Measurements from ENCODE around the gene ANKRD33B. TPM values are rescaled to one million over a fixed set of nuclear protein-coding genes. Genes with fewer than 3 reads are reported as not detected.
A peak's percentile ranks its signal among the peaks of the same experiment; 100 is the strongest.
"Not testable (repeated sequence)": the region's sequence is repeated elsewhere in the genome, so short reads cannot be mapped to it uniquely, and the experiment has no call there.

ANKRD33B gene
- polyA plus RNA-seq, 1 donor from 2014 or later: 1.5 TPM

DNA sequence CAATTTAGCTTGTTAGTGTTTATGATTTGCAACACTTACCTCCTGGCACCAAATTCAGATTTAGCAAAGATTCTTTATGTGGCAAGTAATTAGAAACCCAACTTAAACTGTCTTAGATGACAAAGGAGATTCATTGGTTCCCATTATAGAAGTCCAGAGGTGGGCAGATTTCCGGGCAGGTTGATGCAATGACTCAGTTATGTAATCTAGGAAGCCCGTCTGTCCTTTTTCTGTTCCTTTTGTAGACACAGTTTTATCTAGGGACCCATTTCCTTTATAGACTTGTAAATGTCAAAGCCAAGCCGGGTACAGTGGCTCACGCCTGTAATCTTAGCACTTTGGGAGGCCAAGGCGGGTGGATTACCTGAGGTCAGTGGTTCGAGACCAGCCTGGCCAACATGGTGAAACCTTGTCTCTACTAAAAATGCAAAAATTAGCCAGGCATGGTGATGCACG lies 20.3 kb upstream of the ANKRD33B start:
- H3K36me3 Mint-ChIP-seq: no peaks in the 10 kb centered on the region

DNA sequence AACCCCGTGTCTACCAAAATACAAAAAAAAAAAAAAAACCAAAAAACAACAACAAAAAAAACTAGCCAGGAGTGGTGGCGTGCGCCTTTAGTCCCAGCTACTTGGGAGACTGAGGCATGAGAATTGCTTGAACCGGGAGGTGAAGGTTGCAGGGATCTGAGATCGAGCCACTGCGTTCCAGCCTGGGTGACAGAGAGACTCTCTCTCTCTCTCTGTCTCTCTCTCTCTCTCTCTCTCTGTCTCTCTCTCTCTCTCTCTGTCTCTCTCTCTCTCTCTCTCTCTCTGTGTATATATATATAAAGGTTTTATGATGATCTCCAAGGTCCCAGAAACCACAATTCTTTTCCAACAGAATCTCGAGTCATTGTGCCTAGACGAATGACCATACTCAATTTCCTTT lies 18.8 kb upstream of the ANKRD33B start:
- Mint-ChIP-seq H3K4me1 (peaks cover 2 to 7% (median 6%) of the 10 kb centered on the region in 3 donors), H3K36me3 (no peaks in the 10 kb centered on the region), H3K9me3 (no peaks in the 10 kb centered on the region), H3K4me3 (no peak overlapping the region), H3K27me3 (peaks cover 4% of the 10 kb centered on the region), H3K27ac (no peak overlapping the region)

More for the DNA sequence above, 20.3 kb upstream of the ANKRD33B start:
- Mint-ChIP-seq H3K27ac (no peak overlapping the region), H3K9me3 (no peaks in the 10 kb centered on the region), H3K4me1 (peaks cover 2 to 7% (median 6%) of the 10 kb centered on the region in 3 donors), H3K27me3 (peaks cover 4% of the 10 kb centered on the region), H3K4me3 (no peak overlapping the region)

DNA sequence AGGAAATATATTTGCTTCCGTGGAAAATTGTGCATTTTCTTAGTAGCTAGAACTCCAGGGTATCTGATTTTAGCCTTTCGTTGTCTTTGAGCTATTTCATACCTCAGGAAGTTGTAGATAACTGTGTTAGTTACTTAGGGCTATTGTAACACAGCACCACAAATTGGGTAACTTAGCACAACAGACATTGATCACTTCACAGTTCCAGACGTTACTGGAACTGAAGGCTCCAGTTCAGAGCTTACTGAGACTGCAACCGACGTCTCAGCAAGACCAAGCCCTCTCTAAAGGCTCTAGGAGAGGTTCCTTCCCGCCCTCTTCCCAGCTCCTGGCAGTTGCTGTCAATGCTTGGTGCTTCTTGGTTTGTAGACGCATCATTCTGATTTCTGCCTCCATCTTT lies 17.7 kb upstream of the ANKRD33B start:
- H3K27me3 Mint-ChIP-seq: peaks cover 4% of the 10 kb centered on the region
- H3K4me3 Mint-ChIP-seq: peak overlapping the region in 1 of 4 donors; percentile 35
- H3K27ac Mint-ChIP-seq: no peak overlapping the region
- peaks cover 2 to 7% (median 6%) of the 10 kb centered on the region in 3 donors for H3K4me1 Mint-ChIP-seq
- H3K36me3 Mint-ChIP-seq: no peaks in the 10 kb centered on the region
- H3K9me3 Mint-ChIP-seq: no peaks in the 10 kb centered on the region

DNA sequence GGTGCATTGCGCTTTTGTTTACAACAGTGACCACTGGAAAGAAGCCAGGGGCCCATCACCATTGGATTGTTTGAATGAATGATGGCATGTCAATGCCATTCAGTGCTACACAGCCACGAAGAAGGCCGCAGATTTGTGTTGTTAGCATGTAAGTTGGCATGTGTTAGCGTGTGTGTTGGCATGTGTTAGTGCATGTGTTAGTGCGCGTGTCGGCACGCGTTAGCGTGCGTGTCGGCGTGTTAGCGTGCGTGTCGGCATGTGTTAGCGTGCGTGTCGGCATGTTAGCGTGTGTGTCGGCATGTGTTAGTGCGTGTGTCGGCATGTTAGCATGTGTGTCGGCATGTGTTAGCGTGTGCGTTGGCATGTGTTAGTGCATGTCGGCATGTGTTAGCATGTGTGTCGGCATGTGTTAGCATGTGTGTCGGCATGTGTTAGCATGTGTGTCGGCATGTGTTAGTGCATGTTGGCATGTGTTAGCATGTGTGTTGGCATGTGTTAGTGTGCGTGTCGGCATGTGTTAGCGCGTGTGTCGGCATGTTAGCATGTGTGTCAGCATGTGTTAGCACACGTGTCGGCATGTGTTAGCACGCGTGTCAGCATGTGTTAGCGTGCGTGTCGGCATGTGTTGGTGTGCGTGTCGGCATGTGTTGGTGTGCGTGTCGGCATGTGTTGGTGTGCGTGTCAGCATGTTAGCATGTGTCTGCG lies 15.3 kb upstream of the ANKRD33B start:
- Mint-ChIP-seq H3K4me3 (no peak overlapping the region), H3K9me3 (no peaks in the 10 kb centered on the region), H3K27ac (no peak overlapping the region), H3K27me3 (peaks cover 6% of the 10 kb centered on the region), H3K36me3 (no peaks in the 10 kb centered on the region), H3K4me1 (peaks cover 10 to 21% (median 14%) of the 10 kb centered on the region in 3 donors)

- H3K4me3 Mint-ChIP-seq, H3K36me3 Mint-ChIP-seq, H3K27me3 Mint-ChIP-seq, H3K9me3 Mint-ChIP-seq: not testable (repeated sequence)
- Mint-ChIP-seq H3K27ac (peak overlapping the region in 1 of 3 donors; percentile 16), H3K4me1 (peaks cover 15 to 24% (median 15%) of the 10 kb centered on the region in 3 donors)
These were observed 14.8 kb upstream of the ANKRD33B start for GRCh38 chr5:10549123-10549514.

GRCh38 chr5:10550222-10550995 lies 13.5 kb upstream of the ANKRD33B start:
- Mint-ChIP-seq H3K36me3 (no peaks in the 10 kb centered on the region), H3K4me1 (peaks cover 19 to 24% (median 20%) of the 10 kb centered on the region in 3 donors), H3K27me3 (peaks cover 4% of the 10 kb centered on the region), H3K9me3 (no peaks in the 10 kb centered on the region), H3K4me3 (no peak overlapping the region), H3K27ac (no peak overlapping the region)

DNA sequence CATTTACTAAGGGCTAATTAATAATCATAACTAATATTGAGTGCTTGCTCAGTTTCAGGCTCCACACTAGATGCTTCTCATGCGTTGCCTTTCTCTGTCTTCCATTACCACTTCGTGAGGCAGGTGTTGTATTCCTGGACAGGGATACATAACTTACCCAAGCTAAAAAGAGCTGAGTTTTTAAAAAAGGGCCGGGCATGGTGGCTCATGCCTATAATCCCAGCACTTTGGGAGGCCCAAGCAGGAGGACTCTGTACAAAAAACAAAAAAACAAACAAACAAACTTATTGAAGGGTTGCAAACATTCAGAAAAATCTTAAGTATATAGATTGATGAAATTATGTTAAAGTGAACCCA lies 12.1 kb upstream of the ANKRD33B start:
- H3K27me3 Mint-ChIP-seq: peaks cover 4% of the 10 kb centered on the region
- H3K36me3 Mint-ChIP-seq: no peaks in the 10 kb centered on the region
- H3K27ac Mint-ChIP-seq: no peak overlapping the region
- no peaks in the 10 kb centered on the region for H3K9me3 Mint-ChIP-seq
- H3K4me1 Mint-ChIP-seq: peaks cover 21 to 30% (median 28%) of the 10 kb centered on the region in 3 donors
- no peak overlapping the region for H3K4me3 Mint-ChIP-seq

DNA sequence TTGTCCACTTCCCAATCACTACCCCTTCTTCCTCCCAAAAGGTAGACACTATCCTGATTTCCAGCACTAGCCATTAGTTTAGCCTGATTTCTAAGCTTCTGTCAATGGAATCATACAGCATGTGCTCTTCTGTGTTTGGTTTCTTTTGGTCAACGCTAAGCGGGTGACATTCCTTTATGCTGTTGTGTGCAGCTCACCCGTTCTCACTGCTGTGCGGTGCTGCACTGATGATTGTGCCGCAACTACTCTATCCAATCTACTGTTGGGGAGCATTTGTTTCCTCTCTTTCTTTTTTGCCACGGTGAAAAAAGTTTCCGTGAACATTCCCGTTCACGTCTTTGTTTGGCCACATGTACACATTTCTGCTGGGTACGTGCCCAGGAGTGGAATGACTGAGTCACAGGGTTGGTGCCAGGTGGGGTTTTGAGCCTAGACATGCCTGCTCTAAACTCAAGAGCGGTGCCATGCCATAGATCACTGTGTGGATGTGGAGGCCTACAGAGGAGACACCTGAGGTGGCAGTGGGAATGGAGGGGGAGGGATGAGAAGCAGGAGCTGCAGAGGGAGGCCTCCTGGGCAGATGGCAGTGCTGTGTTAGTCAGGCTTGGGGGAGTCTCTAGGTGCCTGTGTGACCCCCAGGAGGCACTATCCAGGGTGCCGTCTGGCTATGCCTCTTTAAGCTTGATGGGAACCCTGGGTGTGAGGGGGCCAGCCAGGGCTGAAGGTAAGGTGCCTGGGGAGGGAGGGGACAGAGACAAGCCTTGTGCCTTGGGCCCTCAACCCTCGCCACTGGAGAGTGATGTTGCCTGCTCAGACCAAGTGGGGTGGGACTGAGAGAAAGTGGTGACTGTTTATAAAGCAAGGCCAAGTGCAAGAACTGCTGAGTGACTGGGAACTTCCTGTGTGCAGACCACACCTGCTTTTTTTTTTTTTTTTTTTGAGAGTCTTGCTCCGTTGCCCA lies 11.4 kb upstream of the ANKRD33B start:
- H3K27me3 Mint-ChIP-seq: peaks cover 3% of the 10 kb centered on the region
- peak overlapping the region in 2 of 4 donors; percentile 60 to 83 for H3K4me3 Mint-ChIP-seq
- peak overlapping the region in 2 of 3 donors; percentile 5 to 36 for H3K27ac Mint-ChIP-seq
- H3K9me3 Mint-ChIP-seq: no peaks in the 10 kb centered on the region
- peaks cover 27 to 33% (median 31%) of the 10 kb centered on the region in 3 donors for H3K4me1 Mint-ChIP-seq
- H3K36me3 Mint-ChIP-seq: no peaks in the 10 kb centered on the region

- Mint-ChIP-seq H3K27me3 (peaks cover 1% of the 10 kb centered on the region), H3K4me3 (peak overlapping the region in 1 of 4 donors; percentile 89), H3K36me3 (no peaks in the 10 kb centered on the region), H3K9me3 (no peaks in the 10 kb centered on the region), H3K4me1 (peaks cover 35 to 38% (median 36%) of the 10 kb centered on the region in 3 donors), H3K27ac (peak overlapping the region in 1 of 3 donors; percentile 67)
These were observed 10.4 kb upstream of the ANKRD33B start for GRCh38 chr5:10553476-10553875.

DNA sequence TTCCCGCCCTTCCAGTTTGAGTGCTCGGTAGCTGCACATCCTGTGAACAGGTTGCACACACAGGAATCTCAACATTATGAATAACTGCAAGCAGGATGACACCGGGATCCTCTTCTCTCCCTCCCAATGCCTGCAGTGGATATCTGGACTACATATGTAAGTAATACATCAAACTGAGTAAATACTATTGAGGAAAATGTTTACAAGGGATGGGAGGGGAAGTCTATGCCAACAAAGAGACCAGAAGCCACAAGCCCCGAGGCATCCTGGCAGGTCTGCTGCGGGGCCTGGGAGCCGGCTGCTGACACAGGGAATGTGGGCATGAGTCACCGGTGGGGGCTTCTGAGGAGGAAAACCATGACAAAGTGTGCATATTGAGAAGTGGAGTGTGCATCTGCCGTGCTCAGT lies 8.6 kb upstream of the ANKRD33B start:
- H3K9me3 Mint-ChIP-seq: no peaks in the 10 kb centered on the region
- no peaks in the 10 kb centered on the region for H3K36me3 Mint-ChIP-seq
- H3K27me3 Mint-ChIP-seq: peaks cover 1% of the 10 kb centered on the region
- H3K27ac Mint-ChIP-seq: no peak overlapping the region
- H3K4me3 Mint-ChIP-seq: peak overlapping the region in 1 of 4 donors; percentile 11
- peaks cover 36 to 42% (median 38%) of the 10 kb centered on the region in 3 donors for H3K4me1 Mint-ChIP-seq

DNA sequence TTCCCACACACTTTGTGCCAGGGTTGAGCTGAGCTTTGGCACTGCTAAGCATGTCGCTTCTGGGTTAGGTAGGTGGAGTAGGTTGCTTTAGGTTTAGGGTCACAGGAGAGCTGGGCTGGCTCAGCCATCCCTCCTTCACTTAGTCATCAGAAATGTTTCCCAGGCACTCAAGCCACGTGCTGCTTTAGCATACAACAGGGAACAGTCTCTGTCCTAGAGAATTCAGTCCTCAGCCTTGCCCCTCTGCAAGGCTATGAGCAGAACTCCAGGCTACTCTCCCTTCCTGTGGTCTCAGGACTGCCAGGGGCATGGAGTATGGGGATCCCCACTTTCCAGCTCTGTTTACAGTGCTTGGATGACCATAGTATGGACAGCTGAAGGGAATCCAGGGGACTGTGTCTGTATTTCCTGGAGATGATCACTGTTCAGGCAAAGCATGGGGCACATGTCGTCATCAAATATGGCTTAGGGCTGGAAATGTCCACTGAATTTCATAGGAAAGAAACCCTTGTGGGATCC lies 7.5 kb upstream of the ANKRD33B start:
- peaks cover 42 to 48% (median 42%) of the 10 kb centered on the region in 3 donors for H3K4me1 Mint-ChIP-seq
- no peaks in the 10 kb centered on the region for H3K9me3 Mint-ChIP-seq
- H3K27ac Mint-ChIP-seq: peak overlapping the region in 1 of 3 donors; percentile 22
- peak overlapping the region in 2 of 4 donors; percentile 63 to 67 for H3K4me3 Mint-ChIP-seq
- no peaks in the 10 kb centered on the region for H3K36me3 Mint-ChIP-seq
- peaks cover 1% of the 10 kb centered on the region for H3K27me3 Mint-ChIP-seq

DNA sequence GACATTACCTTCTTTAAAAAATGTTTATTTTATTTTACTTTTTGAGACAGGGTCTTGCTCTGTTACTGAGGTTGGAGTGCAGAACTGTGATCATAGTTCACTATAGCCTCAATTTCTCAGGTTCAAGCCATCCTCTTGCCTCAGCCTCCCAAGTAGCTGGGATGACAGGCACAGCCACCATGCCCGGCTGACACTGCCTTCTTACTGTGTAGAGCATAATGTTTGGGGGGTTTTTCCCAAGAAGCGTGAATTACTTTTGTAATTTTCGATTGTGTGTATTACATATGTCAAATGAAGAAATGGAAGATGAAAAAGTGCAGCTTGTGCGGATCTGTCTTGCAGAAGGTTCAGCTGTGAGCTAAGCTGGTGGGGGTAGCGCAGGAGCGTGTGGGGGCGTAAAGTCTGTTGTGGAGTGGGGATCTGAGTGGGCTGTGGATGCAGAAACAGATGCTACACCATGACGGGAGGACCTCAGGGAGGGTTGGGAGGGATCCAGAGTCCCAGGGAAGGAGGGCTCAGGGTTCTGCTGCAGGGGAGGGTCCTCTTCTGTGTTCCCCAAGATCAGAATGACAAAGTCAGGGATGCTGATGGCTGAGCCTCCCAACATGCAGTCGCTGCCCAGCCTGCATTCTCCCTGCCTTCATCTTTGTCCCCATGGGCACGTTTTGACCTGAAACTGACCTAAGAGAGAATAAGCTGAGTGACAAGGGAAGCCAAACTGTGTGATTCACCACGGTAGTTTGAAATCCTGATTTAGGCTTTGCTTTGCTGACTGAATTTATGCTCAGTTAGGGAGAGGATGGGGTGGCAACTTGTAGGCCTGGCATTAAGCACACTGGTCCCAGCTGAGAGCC lies 6.8 kb upstream of the ANKRD33B start:
- H3K4me1 Mint-ChIP-seq: peaks cover 45 to 54% (median 45%) of the 10 kb centered on the region in 3 donors
- peaks cover 1% of the 10 kb centered on the region for H3K27me3 Mint-ChIP-seq
- H3K36me3 Mint-ChIP-seq: no peaks in the 10 kb centered on the region
- H3K27ac Mint-ChIP-seq: peak overlapping the region in 2 of 3 donors; percentile 40 to 61
- H3K9me3 Mint-ChIP-seq: no peaks in the 10 kb centered on the region
- H3K4me3 Mint-ChIP-seq: peak overlapping the region in 2 of 4 donors; percentile 11 to 53

- Mint-ChIP-seq H3K27ac (peak overlapping the region in 2 of 3 donors; percentile 14 to 37), H3K36me3 (no peaks in the 10 kb centered on the region), H3K27me3 (no peaks in the 10 kb centered on the region), H3K9me3 (no peaks in the 10 kb centered on the region), H3K4me1 (peaks cover 33 to 46% (median 34%) of the 10 kb centered on the region in 3 donors), H3K4me3 (no peak overlapping the region)
These were observed 4.7 kb upstream of the ANKRD33B start for GRCh38 chr5:10559151-10559550.

All from IgD-negative memory B cell (primary cell).